GM19238 (cell line): Measurements from ENCODE around the gene LAMA3.

ENCODE experiments used
- DNase-seq: peaks from one replicate; pipeline ENCODE4 v3.0.0; 2011; ENCODE audit warnings: low spot score; ENCODE audit not compliant: insufficient read length

The LAMA3 gene

DNA sequence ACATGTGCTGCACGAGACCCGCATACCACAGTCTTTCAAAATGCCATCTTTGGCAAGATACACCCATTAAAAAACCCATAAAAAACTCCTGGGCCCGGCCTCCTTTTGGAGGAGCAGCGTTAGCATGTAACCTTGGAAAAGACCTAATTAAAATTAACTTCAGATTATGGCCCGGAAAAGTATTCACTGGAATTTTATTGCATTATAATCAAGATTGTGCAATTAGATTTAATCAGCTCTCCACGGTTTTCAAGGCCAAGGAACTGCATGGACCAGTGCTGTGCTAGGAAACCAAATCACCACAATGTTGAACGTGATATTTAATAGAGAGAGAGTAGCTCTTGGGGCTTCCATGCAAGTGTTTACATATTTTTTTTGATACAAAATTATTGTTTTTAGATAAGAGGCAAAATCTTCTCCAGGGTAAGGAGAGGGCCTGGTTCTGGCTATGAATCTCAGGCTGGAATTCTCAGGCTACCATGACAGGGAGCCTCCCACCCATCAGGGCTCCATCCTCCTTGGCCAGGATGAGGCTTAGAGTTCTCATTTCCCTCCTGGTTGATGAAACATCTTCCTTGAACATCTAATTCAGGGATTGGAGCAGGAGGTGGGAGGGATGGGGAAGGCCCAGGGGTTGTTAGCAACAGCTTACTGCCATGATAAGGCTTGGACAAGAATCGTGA lies 243.3 kb downstream of the LAMA3 start:
- no peak for DNase-seq

DNA sequence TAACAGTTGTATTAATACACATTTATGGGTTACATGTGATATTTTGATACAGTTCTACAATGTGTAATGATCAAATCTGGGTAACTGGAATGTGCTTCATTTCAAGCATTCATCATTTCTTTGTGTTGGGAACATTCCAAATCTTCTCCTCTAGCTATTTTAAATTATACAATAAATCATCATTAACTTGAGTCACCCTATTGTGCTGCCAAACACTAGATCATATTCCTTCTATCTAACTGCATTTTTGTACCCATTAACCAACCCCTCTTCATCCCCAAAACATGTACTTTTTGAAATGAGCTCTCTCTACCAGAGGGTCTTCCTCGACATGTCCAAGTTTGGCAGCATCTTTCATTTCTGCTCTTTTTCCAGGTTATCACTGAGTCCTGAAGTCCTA lies 244.2 kb downstream of the LAMA3 start:
- DNase-seq = no peak

DNA sequence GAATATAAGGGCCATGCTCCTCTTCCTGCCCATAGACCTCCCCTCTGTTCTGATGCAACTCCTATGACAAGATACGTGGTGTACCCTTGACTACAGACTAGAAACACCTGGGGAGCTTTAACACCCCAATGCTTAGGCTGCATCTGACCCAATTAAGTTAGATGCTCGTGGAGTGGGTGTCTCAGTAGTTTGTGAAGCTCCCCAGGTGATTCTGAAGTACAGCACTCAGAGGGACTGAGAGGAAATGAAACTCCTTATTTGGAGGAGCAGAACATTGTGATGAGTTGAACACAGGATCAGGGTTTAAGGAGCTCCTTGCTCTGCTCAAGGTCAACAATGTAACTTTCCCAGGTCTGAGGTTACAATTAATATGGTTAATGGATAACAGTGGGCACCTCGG lies 245.0 kb downstream of the LAMA3 start:
- DNase-seq = no peak

DNA sequence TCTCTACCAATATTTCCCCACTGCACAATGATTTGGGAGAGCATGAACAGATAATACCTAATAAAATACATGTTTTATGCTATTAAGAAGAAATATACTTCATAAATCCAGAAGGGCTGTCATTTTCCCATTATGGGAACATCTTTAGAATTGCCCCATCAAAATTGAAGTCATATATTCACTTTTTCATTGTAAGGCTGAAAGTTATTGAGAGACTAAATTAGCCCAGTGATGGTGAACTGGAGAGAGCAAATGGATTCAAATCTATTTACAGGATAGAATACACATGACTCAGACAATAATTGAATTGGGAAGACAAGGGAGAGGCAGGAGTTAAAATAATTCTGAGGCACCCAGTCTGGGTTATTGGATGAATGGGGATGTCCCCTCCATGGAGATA lies 245.6 kb downstream of the LAMA3 start:
- no peak for DNase-seq

DNA sequence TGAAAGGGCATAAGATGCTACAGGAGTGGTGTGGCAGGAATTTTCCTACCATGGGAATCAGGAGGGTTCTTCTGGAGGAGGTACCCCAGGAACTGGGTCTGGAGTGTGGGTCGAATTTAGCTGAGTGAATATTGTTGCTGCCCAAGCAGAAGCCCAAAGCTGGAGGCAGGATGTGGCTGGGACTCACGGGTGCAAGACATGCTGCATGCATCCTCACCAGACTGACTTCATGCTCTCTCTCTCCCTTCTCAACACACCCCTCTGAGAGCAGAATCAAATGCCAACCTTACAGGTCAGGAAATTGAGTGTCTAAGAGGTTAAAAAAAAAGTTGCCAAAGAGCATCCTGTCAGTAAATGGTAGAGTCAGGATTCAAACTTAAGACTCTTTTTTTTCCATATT lies 246.6 kb downstream of the LAMA3 start:
- no peak for DNase-seq

DNA sequence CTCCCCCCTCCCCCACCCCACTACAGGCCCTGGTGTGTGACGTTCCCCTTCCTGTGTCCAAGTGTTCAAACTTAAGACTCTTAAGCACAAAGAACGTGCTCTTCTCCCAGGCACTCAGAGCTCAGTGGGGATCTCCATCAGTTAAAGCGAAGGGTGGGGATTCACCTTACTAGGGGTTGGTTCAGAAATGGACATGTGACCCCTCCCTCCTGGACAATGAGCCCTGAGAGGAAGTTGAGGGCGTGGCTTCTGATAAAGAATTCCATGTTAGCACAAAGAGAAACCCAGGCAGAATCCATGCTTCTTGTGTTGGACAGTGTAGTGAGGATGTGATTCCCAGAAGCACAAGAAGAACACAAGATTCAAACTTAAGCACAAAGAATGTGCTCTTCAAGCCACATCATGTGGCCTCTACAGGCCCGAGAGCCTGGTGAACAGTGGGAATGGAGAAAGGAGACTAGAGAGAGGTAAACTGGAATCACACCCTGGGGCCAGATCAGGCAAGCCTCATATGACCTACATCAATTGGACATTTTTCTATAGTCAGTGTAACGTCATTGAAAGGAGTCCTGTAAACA lies 247.2 kb downstream of the LAMA3 start:
- no peak for DNase-seq

DNA sequence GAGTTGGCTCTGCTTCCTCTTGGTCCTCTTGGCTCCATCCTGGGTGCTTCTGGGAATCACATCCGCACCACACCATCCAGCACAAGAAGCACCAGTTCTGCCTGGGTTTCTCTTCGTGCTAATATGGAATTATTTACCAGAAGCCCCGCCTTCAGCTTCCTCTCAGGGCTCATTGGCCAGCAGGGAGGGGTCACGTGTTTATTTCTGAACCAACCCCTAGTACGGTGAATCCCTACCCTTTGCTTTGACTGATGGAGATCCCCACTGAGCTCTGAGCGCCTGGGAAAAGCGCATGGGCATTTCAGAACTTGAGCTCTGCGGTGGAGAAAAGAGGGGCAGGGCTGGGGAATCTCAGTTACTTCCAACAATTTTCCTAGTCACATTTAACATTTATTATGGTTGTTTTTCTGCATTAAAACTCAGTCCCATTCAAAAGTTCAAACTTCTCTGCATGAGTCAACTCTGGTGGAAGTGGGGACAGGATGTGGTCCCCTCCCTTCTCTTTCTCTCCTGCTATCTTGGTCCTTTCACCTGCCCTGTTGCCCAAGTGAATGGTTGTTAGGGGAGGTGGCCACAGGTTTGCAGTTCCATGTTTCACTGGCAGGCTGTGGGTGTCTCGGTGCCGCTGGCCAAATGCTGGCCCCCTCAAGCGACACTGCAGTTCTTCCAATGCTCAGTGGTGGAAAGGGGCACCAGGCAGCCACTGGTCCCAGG lies 248.9 kb downstream of the LAMA3 start:
- DNase-seq = no peak

DNA sequence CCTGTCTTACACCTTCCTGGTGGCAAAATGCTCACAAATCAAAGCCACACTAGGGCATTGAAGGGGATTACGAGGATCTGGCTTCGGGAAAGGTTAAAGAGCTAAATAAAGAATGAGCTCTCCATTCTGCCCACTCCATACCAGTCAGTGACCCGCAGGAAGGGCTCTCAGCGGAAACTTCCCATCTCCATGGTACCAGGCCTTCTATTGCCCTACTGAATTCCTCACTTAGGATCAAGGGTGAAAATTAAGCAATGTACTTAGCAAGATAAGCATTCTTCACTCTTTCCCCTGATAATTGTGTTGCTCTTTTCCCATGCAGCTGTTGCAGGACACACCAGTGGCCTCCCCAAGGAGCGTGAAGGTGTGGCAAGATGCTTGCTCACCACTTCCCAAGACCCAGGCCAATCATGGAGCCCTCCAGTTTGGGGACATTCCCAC lies 249.7 kb downstream of the LAMA3 start:
- no peak for DNase-seq

DNA sequence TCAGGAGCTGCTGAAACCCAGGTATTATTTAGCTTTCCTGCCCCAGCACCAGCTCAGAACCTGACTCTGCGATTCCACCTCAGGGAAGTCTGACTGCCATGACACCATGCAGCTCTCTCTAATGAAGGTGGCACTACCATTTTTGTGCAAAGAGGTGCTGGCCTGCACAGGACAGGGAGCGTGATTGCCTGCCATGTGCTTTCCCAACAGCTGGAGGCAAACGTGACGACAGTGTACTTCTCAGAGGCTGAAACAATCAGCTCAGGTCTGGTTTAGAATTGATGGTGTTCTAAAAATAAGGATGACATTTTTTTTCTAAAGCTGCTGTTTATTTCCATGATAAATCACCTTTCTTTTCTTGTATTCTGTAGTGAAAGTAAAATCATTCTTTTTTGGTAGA lies 250.1 kb downstream of the LAMA3 start:
- no peak for DNase-seq

DNA sequence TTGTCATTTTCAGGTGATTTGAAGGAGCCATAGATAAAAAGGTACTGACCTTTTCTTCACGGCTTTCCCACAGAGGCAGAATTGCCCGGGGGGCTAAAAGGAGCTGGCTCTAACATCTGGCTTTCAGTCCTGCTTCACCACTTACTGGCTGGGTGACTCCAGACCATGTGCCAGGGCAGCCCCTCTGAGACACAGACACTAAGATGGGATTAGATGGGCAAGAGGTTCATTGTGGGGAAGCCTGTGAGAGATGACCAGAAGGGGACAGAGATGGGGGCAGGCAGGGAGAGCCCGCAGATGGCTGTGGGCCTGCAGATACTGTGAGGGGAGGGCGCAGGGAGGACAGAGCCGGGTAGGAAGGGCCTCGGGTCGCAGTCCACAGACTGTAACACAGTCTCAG lies 250.6 kb downstream of the LAMA3 start:
- no peak for DNase-seq

DNA sequence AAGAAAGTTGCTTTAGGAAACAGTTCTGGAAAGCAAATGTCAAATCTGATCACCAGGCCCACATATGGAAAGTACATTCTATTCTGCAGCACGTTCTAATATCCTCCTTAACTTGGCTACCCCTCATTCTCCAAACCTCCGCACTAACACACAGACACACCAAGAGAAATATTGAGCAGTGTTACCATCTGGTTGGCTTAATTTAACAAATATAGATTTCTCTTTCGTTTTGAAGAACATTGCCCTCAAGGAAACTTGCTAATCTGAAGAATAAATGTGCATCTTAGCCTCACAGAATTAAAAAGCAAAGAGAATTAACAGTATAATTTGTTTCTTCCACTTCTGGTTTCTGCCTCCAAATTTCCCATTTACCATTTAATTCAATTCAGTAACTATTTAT lies 252.5 kb downstream of the LAMA3 start:
- DNase-seq = no peak

DNA sequence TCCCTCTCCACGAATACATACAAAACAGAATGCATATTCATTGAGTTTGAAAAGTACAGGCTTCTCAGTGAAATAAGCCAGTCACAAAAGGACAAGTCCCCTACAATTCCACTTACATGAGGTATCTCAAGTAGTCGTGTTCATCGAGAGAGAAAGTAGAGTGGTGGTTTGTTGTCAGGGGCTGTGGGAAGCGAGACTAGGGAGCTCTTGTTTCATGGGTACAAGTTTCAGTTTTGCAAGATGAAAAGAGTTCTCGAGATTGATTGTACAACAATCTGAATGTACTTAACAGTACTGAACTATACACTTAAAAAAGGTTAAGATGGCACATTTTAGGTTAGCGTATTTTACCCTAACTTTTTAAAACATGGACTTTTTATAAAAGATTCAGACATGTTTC lies 253.9 kb downstream of the LAMA3 start:
- DNase-seq = no peak

DNA sequence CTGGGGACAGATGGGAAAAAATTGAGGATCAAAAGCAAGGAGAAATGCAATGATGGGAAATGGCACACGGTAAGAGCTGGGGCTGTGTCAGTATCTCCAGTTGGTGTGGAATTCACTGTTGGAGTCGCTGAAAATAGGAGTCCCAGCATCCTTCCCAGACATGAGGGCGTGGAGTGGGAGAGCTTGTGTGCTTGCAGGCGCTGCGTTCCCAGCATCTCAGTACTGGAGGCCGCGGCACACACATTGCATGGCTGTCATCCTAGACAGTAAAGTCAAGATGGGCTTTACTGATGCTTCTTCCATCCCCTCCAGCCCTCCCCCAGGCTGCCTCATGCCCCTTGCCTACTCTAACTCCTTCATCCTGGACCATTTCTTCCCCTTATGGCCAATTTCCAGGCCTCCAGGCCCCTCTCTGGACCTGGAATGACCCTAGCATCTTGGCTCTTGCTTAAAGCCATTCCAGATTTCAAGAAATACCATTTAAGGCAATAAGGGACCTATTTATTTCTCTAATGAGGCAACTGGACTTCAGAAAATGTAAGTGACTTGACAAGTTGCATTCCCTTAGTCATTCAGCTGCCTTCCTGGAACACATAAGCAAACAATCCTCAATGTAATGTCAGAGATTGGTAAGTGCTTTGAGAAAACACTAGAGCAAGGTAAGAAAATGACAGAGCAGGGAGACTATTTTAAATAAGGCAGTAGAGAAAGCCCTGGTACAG lies 254.8 kb downstream of the LAMA3 start:
- DNase-seq = no peak

DNA sequence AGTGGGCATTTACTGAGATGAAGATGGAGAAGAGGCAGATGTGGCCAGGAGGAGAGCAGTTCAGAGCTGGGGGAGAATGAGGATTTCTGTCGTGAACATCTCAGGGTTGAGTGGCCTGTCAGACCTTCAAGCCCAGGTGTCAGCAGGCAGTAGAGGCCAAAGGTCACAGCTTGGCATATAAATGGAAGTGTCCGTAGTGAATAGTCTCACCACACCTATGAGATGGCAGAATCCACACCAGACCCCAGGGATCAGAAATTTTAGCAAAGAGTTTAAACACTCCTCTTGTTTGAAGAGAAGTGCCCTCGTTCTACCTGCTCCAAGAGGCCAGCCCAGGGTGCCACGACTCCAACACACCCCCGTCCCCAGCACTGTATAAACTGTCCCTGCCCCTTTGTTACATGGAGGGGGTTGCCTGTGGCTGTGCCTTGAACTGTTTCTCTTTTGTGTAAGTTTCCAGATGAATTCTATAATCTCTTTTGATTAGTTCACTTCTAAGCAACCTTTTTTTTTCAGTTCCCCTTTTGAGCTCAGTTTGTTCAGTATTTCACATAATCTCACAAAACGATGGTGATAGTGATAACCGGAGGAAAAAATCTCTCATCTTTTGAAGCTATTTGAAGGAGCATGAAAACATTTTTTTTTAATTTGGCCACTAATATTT lies 256.3 kb downstream of the LAMA3 start:
- no peak for DNase-seq

DNA sequence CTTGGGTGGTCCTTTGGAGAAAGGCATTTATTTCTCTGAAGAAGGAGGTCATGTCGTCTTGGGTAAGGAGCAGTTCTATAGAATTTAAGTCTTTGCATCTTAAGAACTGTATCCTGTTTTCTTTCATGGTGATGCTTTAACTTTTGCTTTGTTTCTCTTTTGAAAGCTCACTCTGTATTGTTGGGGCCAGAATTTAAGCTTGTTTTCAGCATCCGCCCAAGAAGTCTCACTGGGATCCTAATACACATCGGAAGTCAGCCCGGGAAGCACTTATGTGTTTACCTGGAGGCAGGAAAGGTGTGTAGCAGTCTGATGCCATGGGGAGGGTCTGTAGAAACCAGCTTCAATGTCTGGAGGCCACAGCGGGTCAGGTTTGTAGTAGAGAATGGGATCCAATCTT lies 260.6 kb downstream of the LAMA3 start:
- no peak for DNase-seq

DNA sequence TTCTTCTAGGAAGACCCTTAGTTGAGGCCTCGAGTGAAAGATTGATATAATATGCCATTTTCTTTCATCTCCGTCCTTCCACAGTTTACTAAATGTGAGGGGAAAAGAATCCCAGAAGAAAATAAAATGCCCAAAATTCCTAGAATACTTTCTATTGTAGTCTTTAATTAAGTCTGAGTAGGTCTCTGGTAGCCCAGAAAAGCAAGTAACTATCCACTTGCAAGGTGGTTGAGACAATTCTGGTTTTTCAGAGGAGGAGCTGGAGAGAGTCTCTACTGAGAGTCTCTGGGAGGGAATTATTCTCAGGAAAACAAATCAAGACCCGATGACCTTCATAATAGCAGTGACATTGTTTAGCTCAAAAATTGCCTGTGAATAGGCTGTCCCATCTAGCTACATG lies 261.4 kb downstream of the LAMA3 start:
- DNase-seq = no peak

DNA sequence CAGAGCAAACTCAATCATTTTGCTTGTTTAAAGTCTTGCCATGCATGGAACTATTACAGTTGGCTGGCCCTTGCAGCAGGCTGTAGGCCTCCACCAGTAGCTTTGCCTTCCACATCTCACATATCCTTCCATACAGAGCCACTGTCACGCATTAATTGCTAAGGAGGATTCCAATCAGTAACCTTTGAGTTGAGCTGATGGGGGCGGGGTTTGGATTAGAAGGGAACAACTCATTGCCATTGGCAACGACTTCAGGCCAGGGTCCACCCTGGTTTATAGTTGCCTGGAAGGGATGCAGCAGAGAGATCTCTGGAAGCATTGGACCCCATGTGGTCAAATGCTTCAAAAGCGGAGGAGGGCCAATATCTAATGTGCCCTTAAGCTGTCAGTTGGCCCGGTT lies 262.0 kb downstream of the LAMA3 start:
- DNase-seq = no peak

DNA sequence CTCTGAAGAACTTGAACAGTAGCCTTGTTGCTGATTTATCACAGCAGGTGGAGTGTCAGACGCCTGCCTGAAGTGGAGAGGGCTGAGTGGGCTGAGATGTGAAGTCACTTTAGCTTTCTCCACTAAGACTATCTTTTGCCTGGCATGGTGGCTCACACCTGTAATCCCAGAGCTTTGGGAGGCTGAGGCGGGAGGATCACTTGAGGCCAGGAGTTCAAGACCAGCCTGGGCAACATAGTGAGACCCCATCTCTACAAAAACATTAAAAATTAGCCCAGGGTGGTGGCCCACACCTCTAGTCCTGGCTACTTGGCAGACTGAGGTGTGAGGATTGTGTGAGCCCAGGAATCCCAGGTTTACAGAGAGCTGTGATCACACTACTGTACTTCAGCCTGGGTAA lies 264.7 kb downstream of the LAMA3 start:
- DNase-seq = no peak

DNA sequence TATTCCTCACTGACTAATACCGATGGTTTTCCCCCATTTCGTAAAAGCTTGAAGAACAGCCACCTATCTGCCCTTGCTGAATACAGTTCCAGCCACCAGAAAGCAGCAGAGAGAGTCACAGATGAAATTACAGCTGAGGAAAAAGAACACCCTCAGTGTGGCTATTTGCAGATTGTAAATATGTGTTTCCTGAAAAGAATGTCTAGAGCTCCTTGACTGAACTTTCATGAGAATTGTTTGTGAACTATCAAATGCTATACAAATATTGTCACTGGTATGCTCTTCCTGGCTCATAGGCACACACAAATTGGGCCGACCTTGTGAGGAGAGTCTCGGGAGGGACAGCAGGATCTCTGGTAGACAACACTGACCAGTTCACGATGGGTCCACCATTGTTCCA lies 267.2 kb downstream of the LAMA3 start:
- DNase-seq = no peak

DNA sequence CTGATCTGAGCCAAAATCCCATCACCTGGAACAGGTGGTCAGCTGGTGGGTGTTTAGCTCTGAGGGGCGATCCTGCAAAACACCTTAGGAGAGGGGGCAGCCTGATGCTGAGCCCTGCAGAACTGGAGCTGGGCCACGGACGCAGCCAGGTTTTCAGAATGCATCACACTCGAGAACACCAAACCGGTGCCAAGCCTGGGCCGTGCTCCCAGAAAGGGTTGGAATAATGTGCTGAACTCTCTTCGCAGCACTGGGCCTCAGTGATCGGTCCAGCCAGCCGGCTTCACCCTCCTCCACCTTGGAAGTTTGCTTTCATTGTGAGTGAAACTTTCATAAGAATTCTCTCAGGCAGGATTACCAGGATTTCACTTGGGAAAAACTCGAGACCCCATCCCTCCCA lies 268.8 kb downstream of the LAMA3 start:
- no peak for DNase-seq

DNA sequence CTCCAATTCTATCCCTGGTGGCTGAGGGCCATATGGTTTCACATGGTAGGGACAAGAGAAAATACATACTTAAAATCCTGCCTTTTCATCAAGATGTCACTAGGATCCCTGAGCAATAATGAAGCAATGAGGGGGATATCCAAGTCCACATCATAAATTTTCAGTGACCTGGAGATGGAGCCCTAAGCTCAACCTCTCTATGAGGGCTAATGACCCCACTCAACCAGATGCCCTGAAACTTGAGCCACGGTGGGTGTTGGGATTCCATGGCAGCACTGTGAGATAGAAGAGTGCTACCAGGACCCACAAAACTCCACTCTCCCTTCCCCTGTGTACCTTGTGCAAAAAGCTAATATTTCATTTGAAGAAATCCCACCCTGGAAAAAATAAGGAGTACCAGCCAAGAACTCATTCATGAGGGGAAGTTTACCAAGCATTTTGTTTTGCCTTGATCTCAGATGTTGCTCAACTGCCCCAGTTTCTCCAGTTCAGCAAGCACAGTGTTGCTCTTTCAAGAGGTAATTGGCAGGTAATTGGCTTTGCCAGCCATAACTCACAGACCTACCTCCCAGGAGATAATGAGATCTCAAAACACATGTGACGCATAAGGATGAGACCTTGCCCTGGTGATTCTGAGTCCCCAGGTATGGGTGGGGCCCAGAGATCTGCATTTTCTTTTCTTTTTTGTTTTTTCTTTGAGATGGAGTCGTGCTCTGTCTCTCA lies 274.4 kb downstream of the LAMA3 start:
- DNase-seq = no peak
